NCI-H1930 (cell line): ENCODE measurements around the gene NR2F6.

Experiments used
- DNase-seq, 2 experiments: peaks; one replicate each; lab custom pipeline; 2025; lab: John Stamatoyannopoulos, UW

Gene NR2F6

GRCh38 chr19:17237747-17238706 lies 7.7 kb downstream of the NR2F6 start:
- no peak for DNase-seq

GRCh38 chr19:17236811-17237543 lies 8.7 kb downstream of the NR2F6 start:
- no peak for DNase-seq

DNA sequence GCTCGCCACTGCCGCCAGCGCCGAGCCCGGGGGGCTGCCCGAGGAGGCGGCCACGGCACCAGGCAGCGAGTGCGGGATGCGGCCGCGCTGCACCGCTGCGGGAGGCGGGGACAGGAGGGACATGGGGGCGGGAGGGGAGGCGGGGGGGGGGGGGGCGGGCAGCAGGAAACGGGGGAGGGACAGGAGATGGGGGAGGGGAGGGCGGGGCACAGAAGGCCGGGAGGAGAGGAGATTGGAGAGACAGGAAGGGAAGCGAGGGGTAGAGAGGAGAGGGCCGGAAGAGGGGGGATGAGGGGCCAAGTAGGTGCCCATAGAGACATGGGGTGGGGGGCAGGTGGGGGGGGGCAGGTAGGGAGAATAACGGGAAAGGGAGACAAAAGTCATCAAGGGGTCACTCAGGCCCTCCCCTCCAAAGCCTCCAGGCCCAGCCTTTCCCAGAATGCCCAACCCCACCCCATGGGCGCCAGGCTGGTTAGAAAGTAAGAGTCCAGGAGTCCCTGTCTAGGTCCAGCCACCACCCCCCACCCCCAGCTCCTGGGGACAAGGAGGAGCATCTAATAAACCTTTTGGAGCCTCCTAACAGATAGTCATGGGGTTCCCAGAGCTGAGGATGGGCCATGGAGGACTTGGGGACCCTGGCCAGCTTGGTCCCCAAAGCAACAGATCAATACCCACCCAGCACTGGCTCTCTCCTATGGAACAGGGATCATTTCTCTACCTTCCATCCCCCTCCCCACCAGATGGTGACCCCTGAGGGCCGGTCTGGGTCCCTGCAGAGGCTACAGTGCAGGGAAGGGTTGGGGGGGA lies 9.5 kb downstream of the NR2F6 start:
- DNase-seq = no peak

- DNase-seq = peak; percentile 25 to 68
These were observed 10.3 kb downstream of the NR2F6 start for GRCh38 chr19:17235300-17235970.

DNA sequence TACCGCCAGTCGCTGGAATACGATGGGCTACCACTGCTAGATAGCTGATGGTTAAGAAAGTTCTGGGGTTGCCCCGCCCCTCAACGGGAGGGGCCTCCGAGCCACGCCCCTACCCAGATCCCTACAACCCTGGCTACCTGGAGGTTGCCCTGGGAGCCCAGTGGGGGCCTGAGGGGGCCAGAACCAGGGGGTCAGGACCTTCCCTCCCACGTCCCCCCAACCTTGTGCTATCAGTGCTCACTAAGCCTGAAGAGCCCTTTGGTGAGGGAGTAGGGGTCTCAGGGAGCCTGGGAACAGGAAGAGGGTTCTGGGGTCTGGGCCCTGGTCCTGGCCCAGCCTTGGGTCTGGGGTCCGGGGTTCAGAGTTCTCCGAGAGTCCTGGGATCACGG lies 10.8 kb downstream of the NR2F6 start:
- peak; percentile 15 for DNase-seq

GRCh38 chr19:17232258-17232657 lies 13.5 kb downstream of the NR2F6 start:
- DNase-seq = no peak

DNA sequence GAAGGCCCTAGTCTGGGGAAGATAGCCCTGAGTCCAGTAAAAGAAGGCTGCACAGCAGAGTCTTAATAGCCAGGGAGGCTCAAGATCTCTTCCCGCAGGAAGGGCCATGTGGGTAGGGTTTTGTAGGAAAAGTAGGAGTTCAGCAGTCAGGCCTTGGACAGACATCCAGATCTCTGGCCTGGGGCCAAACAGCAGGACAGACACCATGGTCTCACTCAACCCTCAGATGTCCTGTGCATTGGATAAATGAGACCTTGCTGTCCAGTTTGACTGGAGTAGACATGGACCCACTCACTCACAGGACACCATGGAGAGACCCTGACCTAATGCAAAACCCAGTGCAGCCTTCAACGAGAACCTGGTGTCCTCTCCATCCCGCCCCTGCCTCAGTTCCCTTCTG lies 15.8 kb downstream of the NR2F6 start:
- DNase-seq = no peak

DNA sequence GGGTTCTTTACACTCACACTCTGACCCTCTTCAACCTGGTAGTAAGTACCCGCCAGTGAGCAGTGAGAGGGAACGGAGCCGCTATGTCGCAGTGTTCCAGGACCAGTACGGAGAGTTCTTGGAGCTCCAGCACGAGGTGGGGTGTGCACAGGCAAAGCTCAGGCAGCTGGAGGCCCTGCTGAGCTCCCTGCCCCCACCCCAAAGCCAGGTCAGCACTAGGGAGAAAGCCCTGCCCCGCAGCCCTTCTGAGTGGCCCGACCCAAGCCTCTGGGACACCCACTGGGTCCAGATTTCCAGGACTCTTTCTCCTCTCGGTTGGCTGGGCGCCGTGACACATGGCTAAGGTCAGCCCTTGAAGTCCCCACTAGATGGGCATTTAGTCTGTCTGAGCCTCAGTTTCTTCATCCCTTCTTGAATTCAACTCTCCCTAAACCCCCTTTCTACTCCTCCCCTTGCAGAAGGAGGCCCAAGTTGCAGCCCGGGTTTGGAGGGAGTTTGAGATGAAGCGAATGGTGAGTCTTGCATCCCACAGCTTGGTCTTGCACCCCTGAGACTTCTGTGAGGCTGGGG lies 17.8 kb downstream of the NR2F6 start:
- no peak for DNase-seq

GRCh38 chr19:17226002-17226933 lies 19.5 kb downstream of the NR2F6 start, which contains the start of gene OCEL1:
Gene OCEL1, plus strand, starts transcription at chr19:17226226. Its CDS starts 22 bp downstream, at chr19:17226248.
- DNase-seq = peak; percentile 89 to 92

DNA sequence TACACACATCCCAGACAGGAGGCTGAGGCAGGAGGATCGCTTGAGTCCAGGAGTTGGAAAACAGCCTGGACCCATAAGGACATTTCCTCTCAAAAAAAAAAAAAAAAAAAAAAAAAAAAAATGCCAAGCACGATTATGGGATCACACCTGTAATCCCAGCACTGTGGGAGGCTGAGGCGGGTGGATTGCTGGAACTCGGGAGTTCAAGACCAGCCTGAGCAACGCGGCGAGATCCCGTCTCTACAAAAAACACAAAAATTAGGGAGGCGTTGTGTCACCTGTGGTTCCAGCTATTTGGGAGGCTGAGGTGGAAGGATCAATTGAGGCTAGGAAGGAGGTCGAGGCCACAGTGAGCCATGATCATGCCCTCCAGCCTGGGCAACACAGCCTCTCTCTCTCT lies 20.7 kb downstream of the NR2F6 start:
- no peak for DNase-seq

- no peak for DNase-seq
These were observed 25.4 kb downstream of the NR2F6 start for GRCh38 chr19:17220207-17220758.

DNA sequence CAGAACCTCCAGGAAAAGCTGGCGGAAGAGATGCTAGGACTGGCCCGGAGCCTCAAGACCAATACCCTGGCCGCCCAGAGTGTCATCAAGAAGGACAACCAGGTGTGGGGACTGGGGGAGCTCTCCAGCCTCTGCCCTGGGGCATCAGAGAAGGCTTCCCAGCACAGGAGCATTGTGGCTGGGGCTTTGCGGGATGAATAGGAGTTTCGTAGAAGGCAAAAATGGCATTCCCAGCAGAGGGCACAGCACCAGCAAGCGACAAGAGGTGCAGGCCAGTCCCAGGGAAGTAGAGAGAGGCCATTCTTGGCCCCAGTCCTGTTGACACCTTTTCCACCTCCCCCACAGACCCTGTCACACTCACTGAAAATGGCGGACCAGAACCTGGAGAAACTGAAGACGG lies 26.4 kb downstream of the NR2F6 start:
- no peak for DNase-seq

DNA sequence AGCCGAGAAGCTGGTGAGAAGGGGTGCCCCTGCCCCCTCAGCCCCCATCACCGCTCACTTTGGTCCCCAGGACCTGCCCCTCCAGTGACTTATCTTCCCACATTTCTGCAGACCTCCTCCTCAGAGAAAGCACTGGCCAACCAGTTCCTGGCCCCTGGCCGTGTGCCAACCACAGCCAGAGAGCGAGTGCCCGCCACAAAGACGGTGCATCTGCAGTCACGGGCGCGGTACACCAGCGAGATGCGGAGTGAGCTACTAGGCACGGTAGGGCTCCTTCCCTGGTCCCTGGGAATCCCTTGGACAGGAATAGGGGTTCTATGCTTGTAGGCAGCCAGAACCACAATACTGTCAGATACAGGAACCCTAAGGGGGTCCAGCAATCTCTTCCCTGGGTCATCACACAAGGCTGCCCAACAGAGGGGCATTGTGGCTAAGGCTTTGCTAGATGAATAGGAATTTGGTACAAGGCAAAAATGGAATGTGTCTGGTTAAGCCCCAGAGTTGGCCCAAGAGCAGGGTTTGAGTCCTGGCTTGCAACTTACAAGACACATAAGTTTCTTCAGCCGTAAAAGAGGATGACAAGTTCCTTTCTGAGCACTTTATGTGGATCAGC lies 29.6 kb downstream of the NR2F6 start:
- DNase-seq = no peak

GRCh38 chr19:17215127-17215971 lies 30.4 kb downstream of the NR2F6 start, which contains the start of gene USE1:
Gene USE1, plus strand, starts transcription at chr19:17215357. Its CDS starts 49 bp downstream, at chr19:17215406.
- DNase-seq = peak; percentile 76

DNA sequence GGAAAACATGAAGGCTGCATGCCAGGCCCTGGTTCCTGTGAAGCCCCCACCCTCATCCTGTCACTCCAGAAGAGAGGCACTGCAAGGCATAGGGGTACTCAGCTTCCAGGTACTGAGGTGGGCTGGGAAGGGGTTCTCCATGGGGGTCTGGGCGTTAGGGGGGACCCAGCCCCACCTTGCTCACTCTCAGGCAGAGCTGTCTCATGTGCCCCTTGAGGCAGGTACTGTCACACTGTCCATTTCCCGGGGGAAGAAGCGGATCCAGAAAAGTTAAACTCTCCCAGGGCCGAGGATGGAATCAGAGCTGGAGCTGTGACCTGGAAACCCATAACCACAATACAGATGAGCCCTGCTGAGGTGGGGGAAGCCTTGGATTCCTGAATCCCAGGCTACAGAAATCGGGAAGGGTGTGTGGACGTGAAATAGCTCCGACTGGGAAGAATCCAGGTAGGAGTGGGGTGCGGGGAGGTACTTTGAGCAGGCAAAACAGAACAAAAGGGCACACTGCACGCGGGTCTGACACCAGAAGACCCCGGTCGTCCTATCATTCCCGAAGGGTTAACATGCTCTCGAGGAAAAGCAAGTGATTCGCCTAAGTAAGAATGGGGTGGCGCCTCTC lies 31.1 kb downstream of the NR2F6 start:
- no peak for DNase-seq

- no peak for DNase-seq
These were observed 32.4 kb downstream of the NR2F6 start for GRCh38 chr19:17213334-17213733.

DNA sequence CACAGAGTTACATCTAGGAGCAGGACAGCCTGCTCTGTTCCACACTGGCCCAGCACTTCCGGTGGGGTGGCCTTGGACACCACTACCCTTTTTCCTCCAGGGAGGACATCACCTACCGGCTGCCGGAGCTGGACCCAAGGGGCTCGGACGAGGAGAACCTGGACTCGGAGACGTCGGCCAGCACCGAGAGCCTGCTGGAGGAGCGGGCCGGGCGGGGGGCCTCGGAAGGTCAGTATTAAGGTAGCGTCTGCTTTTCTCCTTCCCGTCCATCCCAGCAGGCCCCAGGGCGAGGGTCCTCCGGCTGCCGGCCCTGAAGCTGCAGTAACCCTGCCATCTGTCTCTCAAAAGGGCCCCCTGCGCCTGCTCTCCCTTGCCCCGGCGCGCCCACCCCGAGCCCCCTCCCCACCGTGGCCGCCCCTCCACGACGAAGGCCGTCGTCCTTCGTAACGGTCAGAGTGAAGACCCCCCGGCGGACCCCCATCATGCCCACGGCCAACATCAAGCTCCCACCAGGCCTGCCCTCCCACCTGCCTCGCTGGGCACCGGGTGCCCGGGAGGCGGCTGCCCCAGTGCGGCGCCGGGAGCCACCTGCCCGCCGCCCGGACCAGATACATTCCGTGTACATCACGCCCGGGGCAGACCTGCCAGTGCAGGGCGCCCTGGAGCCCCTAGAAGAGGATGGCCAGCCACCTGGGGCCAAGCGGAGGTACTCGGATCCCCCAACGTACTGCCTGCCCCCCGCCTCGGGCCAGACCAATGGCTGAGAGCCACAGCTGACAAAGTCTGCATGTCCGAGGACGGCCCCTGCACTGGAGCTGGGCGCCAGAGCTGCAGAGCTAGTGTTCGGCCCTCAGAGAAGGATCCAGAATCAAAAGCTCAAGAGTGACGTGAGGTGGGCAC lies 33.9 kb downstream of the NR2F6 start:
- no peak for DNase-seq
